Measurements from ENCODE around the gene ARHGAP19. TPM values are rescaled to one million over a fixed set of nuclear protein-coding genes. Genes with fewer than 3 reads are reported as not detected.

The ARHGAP19 gene
- total RNA-seq, 1 experiment from 2014 or later, result 33.2 TPM

- Histone ChIP-seq H2BK15ac (ENCODE audit: low read depth, low read length) (no peak overlapping the region), H2BK5ac (ENCODE audit: insufficient read length, low read length) (no peak overlapping the region), H4K8ac (replicated peaks; ENCODE audit: insufficient read length, low read depth, low read length) (no peak overlapping the region), H2AFZ (ENCODE audit: low read length) (no peak overlapping the region), H3K79me2 (ENCODE audit: insufficient read depth, low read length) (no peaks in the 10 kb centered on the region), H3K23me2 (ENCODE audit: insufficient read length, low read depth, low read length, poor library complexity, severe bottlenecking) (peaks cover 23% of the 10 kb centered on the region), H3K23ac (ENCODE audit: insufficient read length, low read depth, low read length) (no peak overlapping the region), H3K27ac (ENCODE audit: insufficient read length, low read depth, low read length) (no peak overlapping the region), H3K79me1 (ENCODE audit: insufficient read depth, low read depth, low read length, poor library complexity, severe bottlenecking) (no peaks in the 10 kb centered on the region), H3K9me3 (ENCODE audit: control insufficient read depth, low read depth, low read length) (no peaks in the 10 kb centered on the region), H2BK20ac (ENCODE audit: low read depth, low read length, poor library complexity, severe bottlenecking) (no peak overlapping the region), H4K91ac (ENCODE audit: insufficient read length, low read depth, low read length) (no peak overlapping the region), H3K14ac (ENCODE audit: insufficient read depth, low read length) (no peak overlapping the region), H3T11ph (ENCODE audit: low read length) (no peak overlapping the region), H3K56ac (ENCODE audit: insufficient read length, low read depth, low read length) (no peak overlapping the region), H3K9ac (ENCODE audit: extremely low read depth, insufficient read length, low read length) (no peak overlapping the region), H2BK12ac (ENCODE audit: insufficient read length, low read depth, low read length) (no peak overlapping the region), H3K18ac (ENCODE audit: insufficient read length, low read depth, low read length) (no peak overlapping the region), H2AK5ac (ENCODE audit: insufficient read length, low read length) (no peak overlapping the region), H2BK120ac (ENCODE audit: low read depth, low read length, poor library complexity, severe bottlenecking) (no peak overlapping the region), H3K27me3 (ENCODE audit: insufficient read depth, low read length) (peaks cover 9% of the 10 kb centered on the region; the same call in 1 of the 2 replicates), H4K20me1 (ENCODE audit: control insufficient read depth, insufficient read depth, insufficient read length) (no peaks in the 10 kb centered on the region), H3K4me2 (ENCODE audit: insufficient read depth, insufficient read length, low read length) (peak overlapping the region; percentile 72), H3K4ac (ENCODE audit: low read depth, low read length) (no peak overlapping the region), H3K4me1 (ENCODE audit: insufficient read depth, low read length) (peaks cover 3% of the 10 kb centered on the region; the same call in 1 of the 2 replicates), H4K5ac (ENCODE audit: insufficient read length, low read depth, low read length) (no peak overlapping the region)
- H3K27ac Mint-ChIP-seq, result 0 out of 7 replicates have a peak overlapping the region, but pooled peaks of 1 of the 3 experiments have one; percentile 35
- H3K4me3 Mint-ChIP-seq, result peak overlapping the region; percentile 72 to 85
- no peaks in the 10 kb centered on the region for H3K36me3 Mint-ChIP-seq (ENCODE audit: insufficient read depth in 1 of 3, low read depth in 3 of 3)
- H3K9me3 Mint-ChIP-seq, result no peaks in the 10 kb centered on the region; a peak in 1 of 5 replicates
- TF ChIP-seq CTCF (conservative IDR thresholded peaks at IDR 0.05), result no peak
- peak; percentile 34 for DNase-seq
- H3K4me1 Mint-ChIP-seq, result peaks cover 32 to 34% of the 10 kb centered on the region in 2 experiments
- H3K27me3 Mint-ChIP-seq (ENCODE audit: low read depth), result peaks cover 33% of the 10 kb centered on the region
- no CpG with 5 or more reads among the region's 24 CpGs for WGBS (ENCODE audit: extremely low coverage, insufficient read length, low lambda C conversion rate)
Observed at GRCh38 chr10:97320480-97321031, 28.1 kb upstream of the ARHGAP19 start.
